GF-D8 (cell line): ENCODE data around the gene SGPP2.
"Not testable (repeated sequence)": the region's sequence is repeated elsewhere in the genome, so short reads cannot be mapped to it uniquely, and the experiment has no call there.

ENCODE experiments used
- DNase-seq: peaks from one replicate; lab custom pipeline; 2025; lab: John Stamatoyannopoulos, UW

The SGPP2 gene

DNA sequence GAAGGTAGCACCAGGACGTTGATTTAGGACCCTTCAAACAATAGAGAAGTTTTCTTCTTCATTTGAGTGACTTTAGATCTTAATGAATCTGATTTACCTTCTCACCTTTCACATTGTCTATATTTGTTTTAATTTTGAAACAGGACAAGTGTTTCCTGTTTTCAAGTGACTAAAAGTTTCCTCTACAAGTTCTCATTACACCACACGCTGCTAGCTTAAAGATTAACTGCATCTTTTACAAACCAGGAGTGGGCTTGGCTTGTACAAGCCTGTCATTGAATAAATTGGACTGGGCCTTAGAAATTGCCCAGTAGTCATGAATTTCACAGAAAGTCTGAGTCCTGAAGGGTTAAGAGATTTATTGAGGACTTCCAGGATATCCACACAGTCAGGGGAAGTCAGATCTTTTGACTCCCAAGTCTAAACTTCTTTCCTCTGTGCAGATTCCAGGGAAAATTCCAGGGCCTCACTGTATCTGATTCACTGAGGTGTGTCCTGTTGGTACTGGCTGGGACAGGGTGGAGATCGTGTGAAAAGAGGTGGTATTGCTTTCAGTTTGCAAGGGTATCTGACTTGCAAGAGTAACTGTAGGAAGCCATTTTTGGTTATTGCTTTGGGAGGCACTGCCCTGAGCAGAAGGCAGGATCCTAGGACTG lies 3.4 kb downstream of the SGPP2 start:
- DNase-seq, result no peak

- DNase-seq, result no peak
These were observed 5.7 kb downstream of the SGPP2 start for GRCh38 chr2:222430071-222430470.

- DNase-seq, result no peak
These were observed 6.3 kb downstream of the SGPP2 start for GRCh38 chr2:222430681-222431080.

- no peak for DNase-seq
These were observed 7.5 kb downstream of the SGPP2 start for GRCh38 chr2:222431869-222432268.

- no peak for DNase-seq
These were observed 9.2 kb downstream of the SGPP2 start for GRCh38 chr2:222433332-222434173.

DNA sequence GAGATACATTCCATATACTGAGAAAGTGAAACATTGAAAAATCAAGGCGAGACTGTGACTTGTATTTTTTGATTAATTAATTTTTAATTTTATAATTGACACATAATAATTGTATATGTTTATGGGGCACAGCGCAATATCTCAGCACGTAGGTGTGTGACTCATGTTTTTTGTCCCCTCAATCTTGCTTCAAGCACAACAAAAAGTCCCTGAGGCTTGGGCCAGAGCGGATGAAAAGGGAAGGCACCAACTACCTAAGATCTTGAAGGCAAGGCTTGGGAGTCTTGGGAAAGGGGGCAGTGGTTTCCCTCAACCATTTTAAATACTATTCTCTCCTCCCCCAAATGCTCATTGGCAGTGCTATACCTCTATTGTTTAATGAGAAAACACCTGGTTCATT lies 9.9 kb downstream of the SGPP2 start:
- DNase-seq, result no peak

DNA sequence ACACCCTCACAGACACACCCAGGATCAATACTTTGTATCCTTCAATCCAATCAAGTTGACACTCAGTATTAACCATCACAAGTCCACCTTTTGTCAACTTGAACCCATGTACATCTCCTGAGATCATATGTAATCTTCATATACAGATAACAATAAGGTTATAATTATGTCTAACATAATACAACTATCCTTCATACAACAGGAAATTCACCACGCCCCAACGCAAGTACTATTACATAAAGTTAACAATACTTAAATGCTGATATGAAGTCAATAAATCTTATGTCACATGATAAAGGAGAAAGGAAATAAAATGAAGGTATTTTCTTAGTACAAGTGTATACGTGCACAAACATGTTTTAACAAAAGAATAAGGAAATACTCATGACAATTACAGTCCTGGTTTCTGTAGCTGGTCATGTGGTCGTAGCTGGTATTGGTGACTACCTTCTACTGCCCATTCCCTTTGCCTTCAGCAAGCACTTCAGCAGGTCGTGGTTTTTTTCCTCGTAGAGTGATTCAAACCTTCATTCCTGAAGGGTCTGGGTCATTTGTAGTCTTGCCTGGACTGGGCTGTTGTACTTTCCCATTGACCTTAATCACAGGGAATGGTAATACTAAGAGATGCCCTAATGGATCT lies 11.2 kb downstream of the SGPP2 start:
- not testable (repeated sequence) for DNase-seq

DNA sequence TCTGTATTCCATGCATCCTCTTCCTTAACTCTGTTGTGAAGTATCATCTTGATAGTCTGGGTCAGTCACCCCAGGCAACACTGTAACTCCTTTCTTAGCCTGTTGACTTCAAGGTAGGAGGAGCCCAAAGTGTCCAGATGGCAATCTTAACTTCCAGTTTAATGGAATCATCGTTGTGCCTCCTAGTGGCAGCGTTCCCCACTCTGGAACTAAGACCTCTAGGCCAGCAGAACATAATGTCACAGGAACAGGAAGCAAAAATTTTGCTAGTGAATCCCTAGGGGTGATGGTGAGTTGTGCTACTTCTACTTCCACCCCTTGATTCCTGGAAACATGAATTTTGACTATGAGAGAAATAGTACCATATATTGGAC lies 11.7 kb downstream of the SGPP2 start:
- no peak for DNase-seq

DNA sequence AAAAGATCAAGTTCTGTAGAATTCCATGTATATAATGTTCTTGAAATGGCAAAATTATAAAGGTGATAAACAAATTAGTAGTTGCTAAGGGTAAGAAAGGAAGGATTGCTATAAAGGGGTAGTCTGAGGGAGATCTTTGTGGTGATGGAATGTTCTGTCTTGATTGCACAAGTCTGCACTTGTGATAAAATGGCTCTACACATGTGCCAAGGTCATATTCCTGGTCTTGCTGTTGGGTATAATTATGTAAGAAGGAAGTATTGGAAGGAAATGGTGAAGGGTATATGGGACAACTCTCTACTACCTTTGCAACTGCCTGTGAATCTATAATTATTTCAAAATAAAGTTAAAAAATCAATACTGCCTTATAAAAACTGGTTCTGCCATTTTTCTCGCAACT lies 15.3 kb downstream of the SGPP2 start:
- DNase-seq, result no peak

DNA sequence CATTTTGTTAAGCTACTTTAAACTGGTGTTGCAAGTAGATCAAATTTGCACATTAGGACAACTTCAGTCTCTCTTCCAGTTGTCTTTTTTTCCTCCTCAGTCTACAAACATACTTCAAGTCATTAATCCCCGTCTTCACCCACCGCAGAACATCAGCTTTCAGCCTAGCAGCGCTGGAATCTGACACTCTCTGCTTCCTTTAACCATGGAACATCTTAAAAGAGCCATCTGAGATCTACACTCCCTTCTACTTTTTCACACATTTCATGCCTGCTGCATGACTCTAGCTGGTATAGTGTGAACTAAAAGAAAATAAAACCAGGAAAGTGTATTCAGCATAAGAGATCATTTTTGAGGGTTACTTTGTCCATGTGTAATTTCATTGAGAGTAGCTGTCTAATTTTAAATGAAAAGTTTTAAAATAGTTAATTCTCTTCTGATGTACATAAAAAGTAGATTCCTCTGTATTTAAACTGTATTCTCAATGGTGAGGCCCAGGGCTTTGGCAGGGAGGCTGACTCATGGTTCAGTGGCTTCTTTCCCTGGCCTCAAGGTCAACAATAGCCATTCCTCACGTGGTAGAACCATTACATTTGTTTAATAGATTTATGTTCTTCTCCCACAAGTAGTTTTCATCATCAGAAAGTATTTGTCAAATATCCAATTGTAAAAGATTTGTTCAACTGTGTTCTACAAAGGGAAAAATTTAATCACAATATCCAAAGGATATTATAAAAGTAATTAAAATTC lies 16.5 kb downstream of the SGPP2 start:
- no peak for DNase-seq

DNA sequence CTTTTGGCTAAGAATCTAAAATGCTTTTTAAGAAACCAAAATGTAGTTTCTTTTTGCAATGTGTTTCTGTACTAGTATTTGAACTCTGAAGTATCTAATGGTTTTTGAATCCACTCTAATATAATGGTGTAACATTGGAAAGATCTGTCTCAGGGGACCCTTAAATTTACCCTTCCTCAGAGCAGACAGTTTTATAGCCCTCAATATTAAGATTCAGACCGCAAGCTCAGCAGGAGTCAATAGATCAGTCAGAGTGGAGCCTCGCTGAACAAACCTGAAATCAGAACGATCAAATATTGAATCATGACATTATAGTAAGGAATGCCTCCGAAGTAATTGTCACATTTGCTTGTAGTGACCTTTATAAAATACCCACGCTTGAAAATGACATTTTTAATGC lies 18.3 kb downstream of the SGPP2 start:
- DNase-seq, result no peak

- no peak for DNase-seq
These were observed 20.9 kb downstream of the SGPP2 start for GRCh38 chr2:222445227-222445626.

DNA sequence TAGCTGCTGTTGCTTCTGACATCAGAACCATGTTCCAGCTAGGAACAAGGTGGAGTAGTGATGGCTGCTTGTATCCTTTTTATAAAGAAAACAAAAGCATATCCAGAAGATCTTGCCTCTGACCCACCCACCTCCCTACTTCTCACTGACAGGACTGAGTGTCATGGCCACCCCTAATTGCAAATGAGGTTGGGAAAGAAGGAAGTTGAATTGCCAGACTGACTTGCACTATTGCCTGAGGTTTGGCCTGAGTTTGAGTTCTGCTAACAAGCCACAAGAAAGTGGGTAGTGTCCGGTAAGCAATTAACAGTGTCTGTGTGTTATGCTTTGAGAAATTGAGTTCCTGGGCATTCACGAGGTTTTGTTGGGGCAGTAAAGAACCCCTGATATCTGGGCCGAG lies 22.8 kb downstream of the SGPP2 start:
- no peak for DNase-seq

DNA sequence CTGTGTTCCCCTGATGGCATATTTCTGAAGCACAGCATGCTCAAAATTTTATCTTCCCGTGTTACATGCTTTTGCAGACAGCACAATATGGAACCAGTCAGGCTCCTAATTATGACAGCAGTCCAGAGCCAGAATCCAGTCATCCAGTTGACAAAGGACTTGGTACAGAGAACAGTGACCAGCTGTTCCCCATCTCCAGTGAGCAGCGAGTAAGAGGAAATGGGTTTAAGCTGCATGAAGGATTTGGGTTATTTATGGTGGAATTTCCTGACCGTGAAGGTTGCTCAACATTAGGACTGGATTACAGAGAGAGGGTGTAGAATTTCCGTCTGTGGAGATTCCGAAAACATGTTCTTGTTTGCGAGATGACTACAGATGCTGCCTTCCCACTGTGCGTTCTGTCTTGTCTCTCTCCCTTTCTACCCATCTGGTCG lies 24.4 kb downstream of the SGPP2 start:
- DNase-seq, result no peak

DNA sequence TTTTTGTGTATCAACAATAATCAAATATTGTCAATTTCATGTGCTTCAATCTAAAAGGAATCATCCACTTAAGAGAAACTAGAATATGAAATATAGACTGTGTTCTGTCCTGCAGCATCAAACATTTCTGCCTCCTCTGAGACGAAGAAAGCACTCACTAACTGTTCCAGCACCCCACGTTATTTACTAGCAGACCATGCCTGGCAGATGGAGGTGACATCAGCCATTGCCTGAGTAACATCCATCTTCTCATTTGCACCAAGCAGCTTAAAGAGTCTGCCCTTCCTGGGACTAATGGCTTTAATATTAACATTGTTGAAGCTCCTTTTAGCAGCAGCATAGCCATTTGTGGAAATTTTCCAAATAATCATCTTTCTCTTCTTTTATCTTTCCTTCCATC lies 25.7 kb downstream of the SGPP2 start:
- no peak for DNase-seq

DNA sequence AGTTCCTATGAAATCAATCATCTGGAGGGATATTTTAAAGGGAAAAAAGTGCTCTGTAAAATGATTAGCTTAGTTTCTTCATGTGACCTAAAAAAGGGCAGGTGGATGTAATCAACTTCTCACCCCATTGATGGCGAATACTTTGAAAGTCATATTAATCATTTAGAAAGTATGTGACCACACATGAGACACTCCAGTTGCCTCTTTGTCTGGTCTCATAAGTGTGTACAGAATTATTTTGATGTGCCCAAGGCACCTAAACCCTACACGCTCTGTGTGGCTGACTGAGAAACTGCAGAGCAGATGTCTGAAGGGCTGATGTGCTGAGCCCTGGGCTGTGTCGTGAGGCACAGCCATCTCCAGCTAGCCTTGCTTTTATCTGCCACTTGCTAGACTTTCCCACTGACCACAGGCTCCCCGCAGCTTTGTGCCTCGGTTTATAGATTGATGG lies 26.9 kb downstream of the SGPP2 start:
- no peak for DNase-seq

DNA sequence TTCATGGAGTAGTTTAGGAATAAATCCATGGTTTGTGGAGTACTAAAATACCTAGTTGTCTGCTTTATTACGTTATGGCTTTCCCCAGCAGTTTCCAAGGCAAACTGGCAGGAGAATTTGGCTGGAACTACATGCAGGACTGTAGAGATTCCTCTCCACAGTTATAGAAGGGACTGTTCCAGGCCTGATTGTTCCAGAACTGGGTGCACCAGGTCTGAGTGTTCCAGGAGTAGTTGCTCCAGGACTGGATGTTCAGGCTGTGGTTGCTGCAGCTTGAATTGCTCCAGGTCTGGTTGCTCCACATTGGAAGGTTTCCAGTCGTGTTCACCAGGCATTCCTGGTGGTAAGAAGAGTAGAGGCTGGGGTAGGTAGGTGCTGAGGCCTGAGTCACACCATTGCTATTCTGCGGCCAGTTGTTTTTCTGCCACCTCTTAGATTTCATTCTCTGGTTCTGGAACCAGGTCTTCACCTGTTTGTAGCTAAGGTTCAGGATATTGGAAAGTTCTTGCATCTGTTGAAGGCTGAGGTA lies 28.1 kb downstream of the SGPP2 start:
- DNase-seq, result no peak

DNA sequence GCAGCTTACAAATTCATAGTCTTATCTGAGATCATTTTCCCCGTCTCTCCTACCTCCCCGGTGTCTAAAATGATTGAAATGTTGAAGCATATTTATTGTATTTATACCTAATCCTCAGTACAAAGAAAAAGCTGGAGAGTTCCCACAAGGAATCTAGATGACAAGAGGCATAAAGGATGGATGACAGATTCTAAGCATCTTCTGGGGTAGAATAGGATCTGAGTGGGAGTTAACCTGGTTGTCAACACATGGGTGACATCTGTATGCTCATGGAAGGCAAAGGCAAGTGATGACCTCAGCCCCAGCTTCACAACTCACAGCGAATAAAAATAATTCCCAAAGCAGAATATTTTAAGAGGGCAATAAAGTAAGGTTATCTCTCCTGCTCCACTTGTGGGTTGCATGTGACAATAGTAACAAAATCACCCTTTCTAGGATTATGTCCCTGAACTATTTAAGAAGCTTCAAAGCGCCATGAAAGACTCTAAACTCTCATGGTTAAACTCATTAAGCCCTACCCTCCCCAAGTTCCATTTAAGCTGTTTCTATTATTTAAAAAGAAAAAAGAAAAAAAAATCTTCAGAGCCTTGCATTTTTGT lies 32.2 kb downstream of the SGPP2 start:
- DNase-seq, result no peak

GRCh38 chr2:222459983-222460382 lies 35.6 kb downstream of the SGPP2 start:
- DNase-seq, result no peak

GRCh38 chr2:222465746-222466145 lies 41.4 kb downstream of the SGPP2 start:
- no peak for DNase-seq

DNA sequence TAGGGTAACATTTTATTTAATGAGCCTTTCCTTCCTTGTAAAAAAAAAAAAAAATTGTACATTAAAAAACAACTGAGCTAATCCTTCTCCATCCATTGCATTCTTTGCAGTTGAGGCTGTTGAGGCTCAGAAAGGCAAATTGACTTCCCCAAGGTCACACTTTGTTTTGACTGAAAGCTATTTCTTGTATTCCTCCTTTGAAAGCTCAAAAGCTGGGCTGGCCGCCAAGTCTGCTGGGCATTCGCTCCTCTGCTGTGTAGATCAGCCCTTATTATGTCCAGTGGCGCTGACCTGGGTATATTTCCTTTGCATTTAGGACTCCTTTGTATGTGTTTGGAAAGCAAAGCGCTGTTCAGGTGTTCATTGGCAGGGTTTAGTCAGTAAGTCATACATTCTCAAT lies 44.0 kb downstream of the SGPP2 start:
- no peak for DNase-seq
